RWPE1 (cell line): ENCODE results near the gene SLC4A11.

ENCODE experiments used
- CTCF ChIA-PET: fragments of 350-600 bp; sonication (Branson Sonifier 250); formaldehyde crosslinking; extraction: SDS; loops from one replicate; lab custom pipeline; 2021; lab: Yijun Ruan, JAX
- POLR2A ChIA-PET: fragments of 400-600 bp; formaldehyde crosslinking; extraction: SDS; loops from one replicate; lab custom pipeline; 2020; ENCODE audit warnings: antibody characterized with exemption; ENCODE audit not compliant: low non-redundant PET; lab: Yijun Ruan, JAX
- DNase-seq: peaks from one replicate; pipeline ENCODE4 v3.0.0; 2012; ENCODE audit warnings: low spot score
- H3K27ac ChIP-seq: fragments of 450-650 bp; 2 replicates; pipeline ENCODE4 v1.5.1; 2017
- CTCF ChIP-seq: fragments of 450-650 bp; conservative IDR thresholded peaks from 2 replicates; pipeline ENCODE4 v1.5.1; 2017; ENCODE audit warnings: low read depth, mild to moderate bottlenecking

SLC4A11 gene

GRCh38 chr20:3248167-3248992 is 9.4 kb upstream of the SLC4A11 start:
- DNase-seq, result no peak
- H3K27ac ChIP-seq, result peak overlapping the region; percentile 20; the same call in 1 of the 2 replicates
- TF ChIP-seq CTCF, result no peak
- CTCF ChIA-PET, result interaction anchor here (0.8 to 1.3 kb wide), 3 partner anchors 25 to 195 kb away, joined by 4 read pairs; partner anchors contain the start of gene ITPA
- POLR2A ChIA-PET, result interaction anchor here (0.5 kb wide), 1 partner anchor 12 kb away, joined by 3 read pairs; no protein-coding TSS in a partner anchor

- ChIA-PET CTCF (interaction anchor here (0.8 to 1.3 kb wide), 4 partner anchors 25 to 194 kb away, joined by 4 to 5 read pairs (median 4); partner anchors contain the start of gene ITPA), POLR2A (interaction anchor here (0.6 kb wide), 1 partner anchor 8 kb away, joined by 3 read pairs; the partner anchor contains the start of gene SLC4A11)
- peak overlapping the region; percentile 20; the same call in 1 of the 2 replicates for H3K27ac ChIP-seq
- no peak for DNase-seq
- no peak for TF ChIP-seq CTCF
These were observed 8.6 kb upstream of the SLC4A11 start for GRCh38 chr20:3247638-3248037.

GRCh38 chr20:3246682-3247081 is 7.7 kb upstream of the SLC4A11 start:
- ChIA-PET POLR2A (no interaction called here), CTCF (interaction anchor here (0.9 kb wide), 1 partner anchor 43 kb away, joined by 5 read pairs; no protein-coding TSS in a partner anchor)
- H3K27ac ChIP-seq, result no peak overlapping the region
- TF ChIP-seq CTCF, result no peak
- DNase-seq, result no peak

GRCh38 chr20:3245711-3246110 is 6.7 kb upstream of the SLC4A11 start:
- POLR2A ChIA-PET, result interaction anchor here (1.1 kb wide), 1 partner anchor 25 kb away, joined by 3 read pairs; no protein-coding TSS in a partner anchor

GRCh38 chr20:3245156-3245555 is 6.2 kb upstream of the SLC4A11 start:
- peak overlapping the region; percentile 38 for H3K27ac ChIP-seq
- ChIA-PET CTCF (interaction anchor here (0.6 kb wide), 1 partner anchor 434 kb away, joined by 4 read pairs; no protein-coding TSS in a partner anchor), POLR2A (interaction anchor here (0.5 to 1.1 kb wide), 2 partner anchors 8 to 24 kb away, joined by 3 read pairs; no protein-coding TSS in a partner anchor)
- no peak for DNase-seq
- TF ChIP-seq CTCF, result no peak

More at GRCh38 chr20:3245711-3246110, 6.7 kb upstream of the SLC4A11 start:
- CTCF ChIA-PET, result interaction anchor here (0.6 to 0.7 kb wide), 2 partner anchors 123 to 434 kb away, joined by 4 read pairs; no protein-coding TSS in a partner anchor
- DNase-seq, result no peak
- no peak overlapping the region for H3K27ac ChIP-seq
- TF ChIP-seq CTCF, result no peak

GRCh38 chr20:3244613-3245012 is 5.6 kb upstream of the SLC4A11 start:
- POLR2A ChIA-PET, result interaction anchor here (0.5 to 1.1 kb wide), 2 partner anchors 9 to 24 kb away, joined by 3 read pairs; no protein-coding TSS in a partner anchor
- TF ChIP-seq CTCF, result no peak
- H3K27ac ChIP-seq, result peak overlapping the region; percentile 38
- DNase-seq, result no peak
- CTCF ChIA-PET, result no interaction called here
